Mesenteric fat pad (tissue), 1 donor: ENCODE data around the gene TMCC1. TPM values are rescaled to one million over a fixed set of nuclear protein-coding genes. Genes with fewer than 3 reads are reported as not detected.
"Not testable (repeated sequence)": the region's sequence is repeated elsewhere in the genome, so short reads cannot be mapped to it uniquely, and the experiment has no call there.

Source experiments
- DNase-seq: peaks from one replicate; pipeline ENCODE4 v3.0.0-alpha.2; 2020; ENCODE audit warnings: low spot score
- total RNA-seq: library from RNA; stranded (reverse); fragmentation: NEBNext Ultra II Directional; extraction: Animal tissue kit (Norgen Biotek cat#: 25700); gene quantifications from one replicate; pipeline ENCODE4 v1.2.1, GENCODE V29; 2021
- donor health status: DM: yes; HTN: yes; CAD: no.

The TMCC1 gene
- total RNA-seq, 1 donor from 2014 or later: 41.0 TPM

DNA sequence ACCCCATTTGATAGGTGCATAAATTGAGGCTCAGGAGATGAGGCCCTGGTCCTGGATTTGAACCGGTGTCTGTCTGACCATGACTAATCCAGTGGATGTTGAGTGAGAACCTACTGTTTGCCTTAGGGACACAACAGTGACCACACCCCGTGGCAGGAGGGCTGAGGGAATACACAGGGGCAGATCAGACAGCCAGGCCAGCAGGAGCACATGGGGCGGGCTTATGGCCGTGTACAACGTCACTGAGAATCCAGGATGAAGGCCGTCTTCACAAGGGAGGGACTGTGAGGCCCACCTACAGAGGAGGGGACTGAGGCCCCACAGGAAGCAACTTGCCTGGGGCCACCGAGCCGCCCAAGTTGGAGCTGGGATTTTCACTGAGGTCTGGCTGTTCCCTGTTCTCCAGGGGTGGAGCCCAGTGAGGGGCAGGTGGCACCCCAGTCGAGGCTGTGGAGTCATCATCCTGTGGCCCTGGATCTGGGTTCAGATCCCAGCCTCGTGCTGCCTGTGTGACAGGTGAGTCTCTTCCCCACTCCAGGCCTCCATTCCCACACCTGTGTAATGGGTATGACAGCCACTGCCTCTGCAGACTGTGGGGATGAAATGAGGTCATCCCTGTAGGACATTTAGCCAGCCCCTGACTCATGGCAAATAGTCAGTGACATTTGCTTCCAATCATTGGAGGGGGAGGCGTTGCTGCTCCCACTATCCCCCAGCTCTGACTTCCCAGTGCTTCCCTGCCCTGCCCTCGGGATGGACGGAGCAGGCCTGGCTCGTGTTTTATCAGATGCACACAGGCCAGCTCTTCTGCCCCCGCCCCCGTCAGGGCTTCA is 280.8 kb downstream of the TMCC1 start:
- DNase-seq: no peak

DNA sequence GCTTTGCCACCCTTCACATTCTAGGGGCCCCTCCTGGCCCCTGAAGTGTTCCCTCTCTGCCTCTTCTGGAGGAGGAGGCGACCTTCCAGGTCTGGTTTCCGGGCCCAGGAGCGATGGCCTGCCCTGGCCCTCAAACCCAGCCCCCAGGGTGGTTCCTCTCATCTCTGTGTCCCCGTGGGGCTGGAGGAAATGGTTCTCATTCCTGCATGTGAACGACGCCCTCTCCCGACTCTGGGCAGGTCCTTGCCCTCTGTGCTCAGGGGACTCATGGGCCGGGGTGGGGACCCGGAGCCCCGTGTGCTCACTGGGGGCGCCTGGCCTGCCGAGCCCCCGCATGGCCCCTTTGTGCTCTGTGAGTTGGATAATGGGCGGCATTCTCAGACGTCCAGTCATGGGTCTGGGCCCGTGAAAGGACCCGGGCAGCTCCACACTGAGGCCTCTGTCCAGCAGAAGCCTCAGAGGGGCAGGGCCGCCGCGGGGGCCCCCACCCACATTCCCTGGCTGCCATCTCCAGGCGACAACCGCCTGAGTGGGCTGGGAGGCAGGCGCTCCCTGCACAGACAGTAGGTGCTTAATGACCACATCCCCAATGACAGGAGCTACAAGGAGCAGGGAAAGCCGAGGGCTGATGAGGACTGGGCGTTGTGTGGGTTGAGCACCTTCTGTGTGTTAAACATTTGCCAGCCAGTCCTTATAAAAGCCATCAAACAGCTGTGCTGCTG is 281.5 kb downstream of the TMCC1 start:
- no peak for DNase-seq

GRCh38 chr3:129611446-129611800 is 282.1 kb downstream of the TMCC1 start:
- no peak for DNase-seq

DNA sequence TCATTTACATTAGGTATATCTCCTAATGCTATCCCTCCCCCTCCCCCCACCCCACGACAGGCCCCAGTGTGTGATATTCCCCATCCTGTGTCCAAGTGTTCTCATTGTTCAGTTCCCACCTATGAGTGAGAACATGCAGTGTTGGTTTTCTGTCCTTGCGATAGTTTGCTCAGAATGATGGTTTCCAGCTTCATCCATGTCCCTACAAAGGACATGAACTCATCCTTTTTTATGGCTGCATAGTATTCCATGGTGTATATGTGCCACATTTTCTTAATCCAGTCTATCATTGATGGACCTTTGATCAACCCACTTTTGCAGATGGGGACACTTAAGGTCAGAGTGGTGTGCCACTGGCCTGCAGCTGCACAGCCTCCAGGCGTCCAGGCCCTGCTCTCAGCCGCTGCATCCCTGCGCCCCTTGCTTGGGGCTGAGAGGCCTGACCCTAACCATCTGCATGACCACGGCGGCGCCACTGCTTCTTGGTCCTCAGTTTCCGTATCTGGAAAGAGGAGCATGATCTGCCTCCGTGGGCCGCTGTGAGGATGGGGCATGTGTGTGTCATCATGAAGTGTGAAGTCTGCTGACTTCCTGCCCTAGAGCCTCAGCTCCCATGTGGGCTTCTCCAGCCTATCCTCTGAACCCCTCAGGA is 282.6 kb downstream of the TMCC1 start:
- DNase-seq: not testable (repeated sequence)

DNA sequence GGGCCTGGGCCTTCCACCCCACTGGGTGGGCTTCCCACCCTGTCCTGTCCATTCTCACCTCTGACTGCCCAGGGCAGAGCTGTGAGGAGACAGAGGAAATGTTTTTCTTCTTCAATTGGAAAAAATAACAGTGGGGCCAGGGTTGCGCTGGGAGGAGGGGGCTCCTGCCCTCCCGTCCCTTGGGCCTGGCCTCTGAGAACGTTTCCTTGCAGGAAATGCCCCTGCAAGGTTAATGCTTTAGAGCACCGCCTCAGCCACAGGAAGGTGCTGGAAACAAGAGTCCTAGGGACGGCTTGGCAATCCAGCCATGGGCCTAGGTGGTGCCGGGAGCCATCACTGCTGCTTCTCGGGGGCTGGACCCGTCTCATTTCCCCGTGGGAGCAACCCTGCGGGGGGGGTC is 283.2 kb downstream of the TMCC1 start:
- no peak for DNase-seq

- no peak for DNase-seq
Measured at GRCh38 chr3:129609591-129610182, 283.8 kb downstream of the TMCC1 start.

GRCh38 chr3:129608936-129609590 is 284.4 kb downstream of the TMCC1 start:
- DNase-seq: no peak

DNA sequence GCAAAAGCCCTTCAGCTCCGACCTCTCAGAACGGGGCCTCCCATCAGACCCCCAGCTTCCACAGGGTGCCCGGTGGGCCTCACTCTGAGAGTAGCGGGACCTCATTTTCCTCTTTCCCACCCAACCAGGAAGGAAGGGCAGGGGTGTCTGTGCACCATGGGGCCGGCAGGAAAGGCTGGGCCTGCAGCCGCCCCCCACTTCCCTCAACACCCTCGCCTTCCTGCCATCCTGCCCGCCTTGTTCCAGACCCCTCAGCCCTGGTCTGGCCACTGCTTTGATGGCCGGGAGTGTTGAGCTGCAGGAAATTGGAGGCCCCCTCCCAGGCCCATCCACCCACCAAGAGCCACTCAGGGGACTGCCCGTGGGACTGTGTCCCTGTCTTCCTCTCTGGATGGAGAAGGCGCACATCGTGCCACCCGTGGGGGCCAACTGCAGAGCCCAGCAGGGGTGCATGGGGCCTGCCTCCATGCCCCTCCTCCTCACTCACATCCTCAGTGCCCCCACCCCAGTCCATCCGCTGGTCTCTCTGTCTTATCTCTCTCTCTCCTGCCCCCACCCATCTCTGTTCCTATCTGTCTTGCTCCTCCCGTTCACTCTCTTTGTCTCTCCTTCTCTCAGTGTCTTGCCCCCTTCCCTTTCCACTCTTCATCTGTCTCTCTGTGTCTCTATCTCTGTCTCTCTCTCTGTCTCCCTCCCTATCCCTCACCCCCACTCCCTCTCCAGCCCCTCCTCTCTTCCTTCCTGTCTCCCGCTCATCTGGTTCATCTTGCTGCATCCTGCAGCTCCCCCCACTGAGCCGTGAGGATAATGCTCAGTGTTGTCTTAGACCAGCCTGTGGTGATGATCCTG is 285.2 kb downstream of the TMCC1 start:
- DNase-seq: no peak

- DNase-seq: no peak
Measured at GRCh38 chr3:129607391-129608068, 286.0 kb downstream of the TMCC1 start.

GRCh38 chr3:129606636-129607390 is 286.7 kb downstream of the TMCC1 start, which contains the start of gene PLXND1:
Gene PLXND1 (minus strand): TSS chr3:129606676. CDS start chr3:129606639, 37 bp downstream.
- no peak for DNase-seq

GRCh38 chr3:129605922-129606635 is 287.4 kb downstream of the TMCC1 start:
- no peak for DNase-seq

DNA sequence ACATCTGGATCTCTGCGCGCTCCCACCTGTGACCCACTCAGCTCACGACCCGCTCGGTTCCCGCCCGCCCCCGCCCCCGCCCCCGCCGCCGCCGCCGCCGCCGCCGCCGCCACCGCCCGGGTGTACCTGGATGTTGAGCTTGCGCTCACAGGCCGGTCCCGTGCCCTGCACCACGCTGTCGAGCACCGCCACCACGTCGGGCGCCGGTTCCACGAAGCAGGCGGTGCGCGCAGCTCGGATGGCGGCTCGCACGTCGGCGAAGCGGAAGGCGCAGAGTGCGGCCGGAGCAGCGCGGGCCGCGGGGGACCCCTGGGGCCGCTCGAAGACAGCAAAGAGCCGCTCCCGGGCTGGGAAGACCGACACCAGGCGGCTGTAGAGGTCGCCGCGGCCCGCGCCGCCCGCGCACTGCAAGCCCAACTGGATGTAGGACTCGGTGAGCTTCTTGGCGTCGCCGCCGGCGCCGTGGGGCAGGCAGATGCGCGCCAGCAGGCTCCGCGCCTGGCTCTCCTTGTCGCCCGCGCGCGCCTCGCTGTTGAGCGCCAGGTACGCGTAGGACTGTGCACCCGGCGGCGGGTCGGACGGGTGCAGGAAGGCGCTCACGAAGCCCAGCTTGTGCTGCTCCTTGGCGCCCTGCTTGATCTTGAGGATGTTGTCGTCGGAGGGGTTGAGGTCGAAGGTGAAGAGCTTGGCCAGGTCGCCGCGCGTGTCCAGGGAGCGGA is 288.1 kb downstream of the TMCC1 start:
- no peak for DNase-seq

GRCh38 chr3:129604767-129605166 is 288.7 kb downstream of the TMCC1 start:
- no peak for DNase-seq

GRCh38 chr3:129603991-129604749 is 289.3 kb downstream of the TMCC1 start:
- DNase-seq: no peak

GRCh38 chr3:129603561-129603942 is 290.0 kb downstream of the TMCC1 start:
- DNase-seq: no peak

- no peak for DNase-seq
Measured at GRCh38 chr3:129602730-129603560, 290.6 kb downstream of the TMCC1 start.
